PFSK-1 (cell line): Measurements from ENCODE around the gene USP28.

ENCODE experiments used
- POLR2AphosphoS5 ChIP-seq: IDR thresholded peaks from 2 replicates; pipeline ENCODE4 v1.6.1; 2012; ENCODE audit warnings: low read depth, mild to moderate bottlenecking, control low read depth, low read length, moderate library complexity
- SIN3A ChIP-seq: IDR thresholded peaks from 2 replicates; pipeline ENCODE4 v1.6.1; 2012; ENCODE audit warnings: mild to moderate bottlenecking, low read length, moderate library complexity, borderline replicate concordance; ENCODE audit not compliant: insufficient read depth
- TAF1 ChIP-seq: IDR thresholded peaks from 2 replicates; pipeline ENCODE4 v1.6.1; 2012; ENCODE audit warnings: low read length, control low read depth, borderline replicate concordance; ENCODE audit not compliant: insufficient read depth
- TF ChIP-seq, protein P1 (sequence below), 2 experiments: IDR thresholded peaks; 2 replicates each; pipeline versions ENCODE4 v1.6.1 to v1.8.0; 2011 to 2012; ENCODE audit warnings: low read depth in 2 of 2, low read length in 2 of 2, control low read depth in 1 of 2, inconsistent platforms in 1 of 2, mild to moderate bottlenecking in 1 of 2, moderate library complexity in 1 of 2; ENCODE audit not compliant: insufficient read depth in 1 of 2

DNA sequence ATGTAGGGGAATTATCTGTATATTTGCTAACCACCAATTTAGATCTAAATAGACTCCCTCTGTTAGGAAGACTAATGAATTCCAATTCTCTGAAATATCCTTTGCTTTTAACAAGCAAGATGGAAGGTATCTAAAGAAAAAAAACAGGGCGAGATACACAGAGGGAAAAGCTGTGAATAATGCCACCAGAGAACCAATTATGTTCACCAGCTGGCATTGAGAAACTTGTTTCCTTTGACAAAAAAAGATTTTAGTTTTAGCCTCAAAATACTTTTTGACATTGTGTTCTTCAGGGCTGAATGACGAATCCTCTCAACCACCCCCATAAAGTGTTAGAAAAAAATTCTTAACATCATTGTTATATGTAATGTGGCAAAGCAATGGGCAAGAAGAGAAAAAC is 48.2 kb upstream of the USP28 start:
- no peak for TF ChIP-seq SIN3A
- TF ChIP-seq, protein P1, sequence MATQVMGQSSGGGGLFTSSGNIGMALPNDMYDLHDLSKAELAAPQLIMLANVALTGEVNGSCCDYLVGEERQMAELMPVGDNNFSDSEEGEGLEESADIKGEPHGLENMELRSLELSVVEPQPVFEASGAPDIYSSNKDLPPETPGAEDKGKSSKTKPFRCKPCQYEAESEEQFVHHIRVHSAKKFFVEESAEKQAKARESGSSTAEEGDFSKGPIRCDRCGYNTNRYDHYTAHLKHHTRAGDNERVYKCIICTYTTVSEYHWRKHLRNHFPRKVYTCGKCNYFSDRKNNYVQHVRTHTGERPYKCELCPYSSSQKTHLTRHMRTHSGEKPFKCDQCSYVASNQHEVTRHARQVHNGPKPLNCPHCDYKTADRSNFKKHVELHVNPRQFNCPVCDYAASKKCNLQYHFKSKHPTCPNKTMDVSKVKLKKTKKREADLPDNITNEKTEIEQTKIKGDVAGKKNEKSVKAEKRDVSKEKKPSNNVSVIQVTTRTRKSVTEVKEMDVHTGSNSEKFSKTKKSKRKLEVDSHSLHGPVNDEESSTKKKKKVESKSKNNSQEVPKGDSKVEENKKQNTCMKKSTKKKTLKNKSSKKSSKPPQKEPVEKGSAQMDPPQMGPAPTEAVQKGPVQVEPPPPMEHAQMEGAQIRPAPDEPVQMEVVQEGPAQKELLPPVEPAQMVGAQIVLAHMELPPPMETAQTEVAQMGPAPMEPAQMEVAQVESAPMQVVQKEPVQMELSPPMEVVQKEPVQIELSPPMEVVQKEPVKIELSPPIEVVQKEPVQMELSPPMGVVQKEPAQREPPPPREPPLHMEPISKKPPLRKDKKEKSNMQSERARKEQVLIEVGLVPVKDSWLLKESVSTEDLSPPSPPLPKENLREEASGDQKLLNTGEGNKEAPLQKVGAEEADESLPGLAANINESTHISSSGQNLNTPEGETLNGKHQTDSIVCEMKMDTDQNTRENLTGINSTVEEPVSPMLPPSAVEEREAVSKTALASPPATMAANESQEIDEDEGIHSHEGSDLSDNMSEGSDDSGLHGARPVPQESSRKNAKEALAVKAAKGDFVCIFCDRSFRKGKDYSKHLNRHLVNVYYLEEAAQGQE (IDR thresholded peaks at IDR 0.05; ENCODE audit: insufficient read depth in 1 of 2, low read depth in 2 of 2, low read length in 2 of 2), result no peak
- TF ChIP-seq POLR2AphosphoS5, result no peak
- no peak for TF ChIP-seq TAF1
